GM23248 (cell line): ENCODE data around the gene KPNA6.

Experiments used
- EZH2 ChIP-seq: fragments of 200-600 bp; sonication (generic); IDR thresholded peaks from 2 replicates; pipeline ENCODE4 v1.6.1; 2018; ENCODE audit warnings: antibody characterized with exemption, mild to moderate bottlenecking; ENCODE audit not compliant: insufficient read depth, poor library complexity, severe bottlenecking
- EZH2phosphoT487 ChIP-seq: fragments of 200-600 bp; sonication (generic); IDR thresholded peaks from 2 replicates; pipeline ENCODE4 v1.6.1; 2018; ENCODE audit warnings: antibody characterized with exemption, moderate library complexity, mild to moderate bottlenecking, low read depth; ENCODE audit not compliant: insufficient read depth

GRCh38 chr1:32151319-32151787 is 43.5 kb downstream of the KPNA6 start:
- no peak for TF ChIP-seq EZH2
- TF ChIP-seq EZH2phosphoT487: no peak
